GM23248 (cell line): ENCODE results near the gene AFAP1L1.

Experiments used
- EZH2 ChIP-seq: fragments of 200-600 bp; sonication (generic); IDR thresholded peaks from 2 replicates; pipeline ENCODE4 v1.6.1; 2018; ENCODE audit warnings: antibody characterized with exemption, mild to moderate bottlenecking; ENCODE audit not compliant: insufficient read depth, poor library complexity, severe bottlenecking
- EZH2phosphoT487 ChIP-seq: fragments of 200-600 bp; sonication (generic); IDR thresholded peaks from 2 replicates; pipeline ENCODE4 v1.6.1; 2018; ENCODE audit warnings: antibody characterized with exemption, moderate library complexity, mild to moderate bottlenecking, low read depth; ENCODE audit not compliant: insufficient read depth

- TF ChIP-seq EZH2 (no peak), EZH2phosphoT487 (no peak)
Measured at GRCh38 chr5:149283626-149284480, 12.2 kb downstream of the AFAP1L1 start.
